Stimulated activated CD4-positive, alpha-beta T cell treated with anti-CD3 and anti-CD28 coated beads, Interleukin-1b, Interleukin-23, amount 100 ng/mL, for 24 hours (primary cell): Measurements from ENCODE around the gene PRKG1.

Experiments used
- DNase-seq, 4 experiments: peaks; one replicate each; pipeline ENCODE4 v3.0.0-alpha.2; 2020; ENCODE audit warnings: low read depth in 4 of 4, low spot score in 1 of 4

PRKG1 gene

GRCh38 chr10:51903675-51904074, 829.4 kb downstream of the PRKG1 start:
- DNase-seq: no peak

- DNase-seq: no peak
Measured at GRCh38 chr10:51905032-51905431, 830.7 kb downstream of the PRKG1 start.

- DNase-seq: no peak
Measured at GRCh38 chr10:51907361-51907760, 833.1 kb downstream of the PRKG1 start.

- DNase-seq: no peak
Measured at GRCh38 chr10:51910189-51910588, 835.9 kb downstream of the PRKG1 start.

DNA sequence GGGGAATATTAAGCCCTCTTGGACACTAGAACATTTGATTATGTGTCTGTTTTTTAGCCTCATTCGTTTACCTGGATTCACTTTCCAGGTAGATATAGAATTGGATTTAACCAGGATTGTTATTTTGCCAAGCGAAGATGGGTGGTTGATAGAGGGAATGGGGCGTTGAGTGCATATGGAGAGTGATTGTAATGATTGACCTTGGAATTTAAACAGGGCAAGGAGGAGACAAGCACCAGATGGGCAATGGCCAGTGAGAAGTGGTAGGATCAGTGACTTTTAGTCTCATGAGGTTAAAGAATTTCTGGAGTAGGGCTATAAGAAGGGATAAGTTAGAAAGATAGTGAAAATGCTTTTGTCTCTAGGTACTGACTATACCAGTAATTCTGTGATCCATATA, 836.3 kb downstream of the PRKG1 start:
- no peak for DNase-seq

DNA sequence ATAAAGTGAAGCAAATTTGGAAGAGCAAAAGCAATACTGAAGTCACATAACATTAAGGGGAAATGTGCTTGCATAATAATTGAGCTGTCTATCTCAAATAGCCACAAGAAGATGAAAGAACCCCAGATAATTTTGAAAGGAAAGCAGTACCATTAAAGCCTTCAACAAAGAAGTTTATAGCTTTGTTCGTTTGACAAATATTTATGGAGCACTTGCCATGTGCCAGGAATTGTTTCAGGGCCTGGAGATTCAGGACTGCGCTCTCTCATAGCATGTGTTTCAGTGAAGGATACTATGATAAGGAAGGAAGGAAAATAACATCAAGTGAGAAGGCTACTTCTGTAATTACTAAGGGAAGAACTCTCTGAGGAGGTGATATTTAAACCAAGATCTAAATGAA, 837.4 kb downstream of the PRKG1 start:
- no peak for DNase-seq

DNA sequence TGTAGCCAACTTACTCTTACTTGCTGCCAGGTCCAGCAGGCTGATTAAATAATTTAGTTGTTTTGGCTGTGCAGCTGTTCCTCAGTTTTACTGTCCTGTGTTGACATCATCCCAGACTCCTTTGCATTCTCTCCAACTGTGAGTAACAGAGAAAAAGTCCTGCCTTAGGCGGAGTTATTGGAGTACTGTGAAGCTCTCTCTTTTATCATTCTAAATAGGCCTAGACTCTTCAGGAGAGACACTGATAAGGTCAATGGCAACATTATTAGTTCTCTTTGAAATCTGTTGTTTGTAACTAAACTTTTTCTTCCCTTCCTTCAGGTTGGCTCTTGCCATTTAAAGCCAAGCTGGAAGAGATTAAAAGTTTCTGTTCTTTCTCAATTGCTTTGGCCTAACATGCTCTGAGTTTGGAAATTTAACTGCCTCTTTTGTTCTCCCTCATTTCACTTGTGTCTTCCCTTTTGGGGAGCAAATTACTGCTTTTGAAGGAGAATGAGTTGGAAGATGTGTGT, 840.8 kb downstream of the PRKG1 start:
- no peak for DNase-seq

DNA sequence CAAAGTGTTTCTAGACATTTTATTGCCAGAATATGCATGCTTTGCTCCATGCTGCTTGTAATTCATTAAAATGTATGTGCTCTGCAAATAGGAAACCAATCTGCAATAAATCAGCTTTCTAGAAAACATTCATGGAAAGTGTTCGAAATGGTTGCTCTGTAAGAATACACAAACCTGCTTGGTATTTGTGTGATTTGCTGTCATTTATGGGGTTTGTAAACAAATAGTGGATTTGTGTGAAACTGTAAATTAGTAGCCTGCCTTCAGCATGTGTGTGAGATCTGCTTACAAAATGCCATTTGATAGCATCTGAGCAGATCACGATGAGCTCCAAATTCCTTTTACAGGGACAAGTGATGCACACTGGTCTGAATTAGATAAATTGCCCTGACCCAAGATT, 844.2 kb downstream of the PRKG1 start:
- no peak for DNase-seq

GRCh38 chr10:51918884-51919325, 844.6 kb downstream of the PRKG1 start:
- DNase-seq: no peak

DNA sequence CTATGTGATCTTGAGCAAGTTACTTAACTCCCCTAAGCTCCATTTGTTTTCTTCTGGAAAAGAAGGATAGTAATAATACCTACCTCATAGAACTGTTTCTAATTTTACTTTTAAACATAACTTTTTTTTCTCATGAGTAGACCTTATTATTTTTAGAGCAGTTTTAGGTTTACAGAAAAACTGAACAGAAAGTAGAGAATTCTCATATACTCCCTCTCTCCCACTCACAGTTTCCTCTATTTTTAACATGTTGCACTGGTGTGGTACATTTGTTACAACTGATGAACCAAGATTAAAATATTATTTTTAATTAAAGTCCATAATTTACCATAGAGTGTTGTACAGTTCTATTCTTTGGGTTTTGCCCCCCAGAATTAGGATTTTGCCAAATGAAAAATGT, 846.4 kb downstream of the PRKG1 start:
- DNase-seq: no peak

GRCh38 chr10:51924359-51924758, 850.1 kb downstream of the PRKG1 start:
- DNase-seq: no peak

DNA sequence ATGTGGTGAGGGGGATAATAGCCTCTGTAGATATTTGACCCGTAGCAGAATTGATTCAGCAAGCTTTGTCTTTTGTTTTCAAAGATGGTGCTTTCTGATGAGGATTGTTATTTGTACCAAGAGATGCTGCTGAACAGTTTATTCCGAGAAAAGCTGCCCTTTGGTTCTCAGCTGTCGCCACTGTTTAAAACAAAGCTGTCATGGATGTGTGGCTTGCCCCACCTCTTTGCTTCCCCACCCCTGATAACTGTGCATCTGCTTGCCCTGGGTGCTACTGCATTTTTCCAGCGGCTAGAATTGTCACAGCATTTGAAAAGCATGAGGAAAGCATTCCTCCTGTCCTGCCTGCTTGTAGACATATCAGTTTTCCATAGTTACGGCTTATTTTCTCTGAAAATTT, 852.0 kb downstream of the PRKG1 start:
- no peak for DNase-seq

DNA sequence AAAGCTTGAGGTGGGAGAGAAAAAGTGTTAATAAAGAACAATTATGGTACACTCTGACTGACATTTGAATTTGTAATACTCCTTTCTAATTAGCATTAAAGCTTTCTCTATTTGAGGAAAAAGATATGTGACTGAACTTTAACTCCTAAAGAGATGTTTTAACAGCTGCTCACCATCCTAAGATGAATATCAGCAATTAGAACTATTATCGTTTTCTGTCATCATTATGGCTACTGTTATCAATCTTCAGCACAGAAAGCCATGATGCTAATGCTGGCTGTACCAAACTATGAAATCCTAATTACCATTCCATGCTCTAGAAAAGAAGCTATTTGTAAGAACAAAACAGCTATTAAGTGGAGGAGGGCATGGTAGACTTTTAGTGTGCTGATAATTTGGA, 853.9 kb downstream of the PRKG1 start:
- DNase-seq: no peak

- no peak for DNase-seq
Measured at GRCh38 chr10:51932530-51932929, 858.2 kb downstream of the PRKG1 start.

DNA sequence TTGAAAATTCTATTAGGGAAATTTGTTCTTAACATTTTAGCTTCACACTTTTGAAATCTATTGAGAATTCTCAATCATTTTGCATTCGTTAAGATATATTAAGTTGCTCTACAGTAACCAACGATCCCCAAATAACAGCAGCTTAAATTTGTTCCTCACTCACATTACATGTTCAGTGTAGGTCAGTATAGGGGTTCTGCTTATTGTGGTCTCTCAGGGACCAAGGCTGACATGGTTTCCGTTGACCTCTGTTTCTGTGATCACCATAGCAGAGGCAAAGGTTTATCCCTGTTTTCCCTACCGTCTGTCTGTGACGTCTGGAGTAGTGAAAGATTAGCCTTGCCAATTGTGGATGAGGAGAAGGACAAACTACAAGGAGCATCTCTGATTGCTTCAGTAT, 860.1 kb downstream of the PRKG1 start:
- no peak for DNase-seq

DNA sequence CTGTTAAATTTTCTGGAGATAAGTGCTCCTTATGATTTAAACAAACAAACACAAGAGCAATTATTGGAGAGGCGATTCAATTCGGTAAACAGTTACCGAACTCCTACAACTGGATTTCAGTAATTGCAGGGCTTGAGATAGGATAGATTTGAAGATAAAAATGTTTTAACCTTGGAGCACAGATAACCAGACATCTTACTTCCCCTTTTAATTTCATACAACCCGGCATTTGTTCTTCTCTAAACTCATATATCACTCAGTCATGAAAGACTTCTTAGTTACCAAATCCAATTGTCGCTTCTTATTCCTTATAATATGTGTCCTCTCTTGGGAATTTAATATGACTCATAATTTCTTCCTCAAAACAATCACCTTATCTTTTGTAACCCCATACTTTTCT, 861.1 kb downstream of the PRKG1 start:
- DNase-seq: no peak

GRCh38 chr10:51937308-51938140, 863.2 kb downstream of the PRKG1 start:
- no peak for DNase-seq

- DNase-seq: no peak
Measured at GRCh38 chr10:51950371-51950995, 876.2 kb downstream of the PRKG1 start.

DNA sequence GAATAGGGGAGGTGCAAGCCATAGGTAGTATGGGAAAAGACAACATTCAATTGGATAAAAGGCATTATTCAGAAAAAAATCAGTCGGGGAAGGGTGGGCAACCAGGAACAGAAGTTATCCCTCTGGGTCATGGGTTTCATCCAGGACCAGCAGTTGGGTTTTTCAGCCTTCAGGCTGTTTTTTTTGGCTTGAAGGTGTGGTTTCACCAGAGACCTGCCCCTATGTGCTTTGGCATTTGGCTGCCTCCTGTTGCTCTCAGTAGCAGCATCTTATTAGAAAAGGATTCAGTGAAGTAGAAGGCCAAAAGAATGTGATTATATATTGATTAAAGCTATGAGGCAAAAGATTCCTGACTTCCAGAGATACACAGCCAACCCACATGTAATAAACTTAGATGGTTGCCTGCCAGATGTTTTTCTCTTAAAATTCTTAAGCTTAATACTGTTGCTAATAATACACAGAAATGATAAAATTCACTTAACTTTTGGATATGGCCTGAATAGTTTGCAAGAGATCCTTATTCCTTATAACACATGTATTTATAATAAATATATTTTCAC, 876.8 kb downstream of the PRKG1 start:
- no peak for DNase-seq

GRCh38 chr10:51951601-51952000, 877.3 kb downstream of the PRKG1 start:
- no peak for DNase-seq

DNA sequence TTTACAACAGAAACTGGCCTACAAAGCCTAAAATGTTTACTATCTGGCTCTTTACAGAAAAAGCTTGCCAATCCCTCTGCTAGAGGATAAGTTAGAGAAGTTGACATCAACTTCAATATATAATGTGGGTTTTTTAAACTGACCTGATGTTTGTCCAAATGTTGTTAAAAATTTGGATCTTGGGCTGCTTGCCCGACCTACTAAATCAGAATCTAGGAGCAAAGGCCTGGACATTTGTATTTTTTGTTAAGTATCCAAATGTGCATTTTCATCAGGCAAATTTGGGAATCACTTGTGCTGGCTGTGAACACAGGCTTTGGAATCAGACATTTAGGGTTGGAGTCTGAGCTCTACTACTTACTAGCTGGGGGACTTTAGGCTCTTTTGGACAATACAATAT, 877.8 kb downstream of the PRKG1 start:
- no peak for DNase-seq

DNA sequence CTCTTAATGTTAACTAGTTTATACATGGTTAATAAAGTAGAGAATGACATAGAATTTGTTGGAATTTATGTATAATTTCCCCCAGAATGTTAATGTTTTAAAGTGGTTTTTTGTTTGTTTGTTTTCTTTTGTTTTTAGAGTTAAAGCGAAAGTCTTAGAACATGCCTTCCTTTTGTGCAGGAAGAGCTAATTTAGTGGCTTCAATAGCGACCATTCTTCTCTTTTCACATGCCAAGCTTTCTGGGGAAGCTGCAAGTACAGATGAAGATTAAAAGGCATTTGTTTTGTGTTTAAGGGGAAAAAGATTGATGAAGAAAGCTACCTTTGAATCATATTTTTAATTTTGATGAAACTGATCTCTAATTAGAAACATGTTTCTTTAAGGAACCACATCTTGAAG, 881.4 kb downstream of the PRKG1 start:
- DNase-seq: no peak
